Small intestine (tissue), 7 donors: Measurements from ENCODE around the gene HOTAIR. TPM values are rescaled to one million over a fixed set of nuclear protein-coding genes. Genes with fewer than 3 reads are reported as not detected.

Source experiments
- DNase-seq, 2 donors: peaks; one replicate each; pipeline versions ENCODE4 v3.0.0 to v3.0.0-alpha.2; 2013
- FAIRE-seq: peaks from 2 replicates; lab custom pipeline; 2012; peaks lifted over from hg19 to GRCh38; lab: Jason Lieb, UNC
- H3K27ac ChIP-seq, 3 donors: one replicate each; pipeline ENCODE4 v1.5.1; 2013; ENCODE audit warnings: low read length in 2 of 3, mild to moderate bottlenecking in 2 of 3, control low read depth in 1 of 3, inconsistent platforms in 1 of 3, low read depth in 1 of 3, moderate library complexity in 1 of 3
- H3K27me3 ChIP-seq, 3 donors: one replicate each; pipeline ENCODE4 v1.6.1; 2013; ENCODE audit warnings: low read length in 3 of 3, inconsistent platforms in 1 of 3; ENCODE audit not compliant: control insufficient read depth in 3 of 3, insufficient read depth in 3 of 3
- H3K36me3 ChIP-seq, 3 donors: one replicate each; pipeline ENCODE4 v1.6.1; 2013; ENCODE audit warnings: low read length in 3 of 3, inconsistent platforms in 1 of 3, low read depth in 1 of 3, mild to moderate bottlenecking in 1 of 3, moderate library complexity in 1 of 3; ENCODE audit not compliant: control insufficient read depth in 3 of 3, insufficient read depth in 2 of 3
- H3K4me1 ChIP-seq, 3 donors: one replicate each; pipeline ENCODE4 v1.6.1; 2013; ENCODE audit warnings: low read length in 2 of 3, inconsistent platforms in 1 of 3, low read depth in 1 of 3, mild to moderate bottlenecking in 1 of 3, moderate library complexity in 1 of 3; ENCODE audit not compliant: control insufficient read depth in 3 of 3, insufficient read depth in 2 of 3
- H3K4me3 ChIP-seq, 3 donors: one replicate each; pipeline ENCODE4 v1.5.1; 2013; ENCODE audit warnings: low read length in 3 of 3, control low read depth in 1 of 3, inconsistent platforms in 1 of 3, low read depth in 1 of 3, mild to moderate bottlenecking in 1 of 3, moderate library complexity in 1 of 3
- H3K9me3 ChIP-seq, 2 donors: one replicate each; pipeline ENCODE4 v1.6.1; 2013; ENCODE audit warnings: low read depth in 1 of 2, low read length in 1 of 2; ENCODE audit not compliant: control insufficient read depth in 2 of 2, insufficient read depth in 1 of 2
- WGBS, 3 donors: extraction: QIAGEN DNeasy Blood & Tissue Kit; methylation state at CpG; one replicate each; pipeline ENCODE4 v1.1.7; 2013; 5-methylcytosine and 5-hydroxymethylcytosine counted together
- polyA plus RNA-seq, 4 donors: library from polyadenylated mRNA; stranded (reverse) in 3 of 4; unstranded in 1 of 4; fragments of 200-250 nt in 3 of 4; fragments of 120-200 nt in 1 of 4; gene quantifications; one replicate each; pipeline versions ENCODE4 v1.2.1 to v1.2.3, GENCODE V29; 2013
- donor health status: healthy with polysubstance abuse.
- donor health status: control.
- donor health status: control.
- donor health status: Bipolar disorder and iron deficiency.
- donor health status: healthy.

The HOTAIR gene
- polyA plus RNA-seq, 4 donors: 0.24 TPM; not detected in 3

- FAIRE-seq (no peak), DNase-seq (no peak)
- peak overlapping the region; percentile 21 to 85 (median 82) for H3K27ac ChIP-seq
- no peaks in the 10 kb centered on the region for H3K36me3 ChIP-seq
- peaks cover 0 to 32% (median 2%) of the 10 kb centered on the region in 3 donors for H3K4me1 ChIP-seq
- H3K9me3 ChIP-seq: peaks cover 0 to 3% of the 10 kb centered on the region in 2 donors
- peaks cover 5 to 96% (median 46%) of the 10 kb centered on the region in 3 donors for H3K27me3 ChIP-seq
- 39 to 55% (median 53%) methylated on average over 40 to 43 of the region's 43 CpGs for WGBS, 3 donors
- peak overlapping the region in 1 of 3 donors; percentile 67 for H3K4me3 ChIP-seq
Measured at GRCh38 chr12:54019091-54019811, 44.5 kb upstream of the HOTAIR start.

GRCh38 chr12:54018468-54018984 is 43.8 kb upstream of the HOTAIR start:
- Histone ChIP-seq H3K9me3 (peaks cover 0 to 3% of the 10 kb centered on the region in 2 donors), H3K27me3 (peaks cover 6 to 96% (median 45%) of the 10 kb centered on the region in 3 donors), H3K4me3 (peak overlapping the region in 2 of 3 donors; percentile 50 to 67), H3K36me3 (no peaks in the 10 kb centered on the region), H3K4me1 (peaks cover 0 to 32% (median 2%) of the 10 kb centered on the region in 3 donors), H3K27ac (peak overlapping the region; percentile 5 to 89 (median 82))
- FAIRE-seq: no peak
- DNase-seq: peak in 1 of 2 donors; percentile 58
- 12 to 26% (median 23%) methylated on average over 29 of the region's 29 CpGs for WGBS, 3 donors

GRCh38 chr12:54017878-54018467 is 43.2 kb upstream of the HOTAIR start:
- H3K9me3 ChIP-seq: peaks cover 0 to 3% of the 10 kb centered on the region in 2 donors
- peaks cover 6 to 96% (median 47%) of the 10 kb centered on the region in 3 donors for H3K27me3 ChIP-seq
- peak overlapping the region in 2 of 3 donors; percentile 50 to 67 for H3K4me3 ChIP-seq
- no peak for FAIRE-seq
- WGBS, 3 donors: 1 to 3% (median 3%) methylated on average over 22 to 34 of the region's 34 CpGs
- H3K36me3 ChIP-seq: no peaks in the 10 kb centered on the region
- DNase-seq: peak; percentile 59 to 89
- peak overlapping the region; percentile 5 to 89 (median 82) for H3K27ac ChIP-seq
- peaks cover 0 to 32% (median 2%) of the 10 kb centered on the region in 3 donors for H3K4me1 ChIP-seq

GRCh38 chr12:54017027-54017788 is 42.5 kb upstream of the HOTAIR start:
- whole genome bisulfite sequencing, 3 donors: 2 to 3% (median 3%) methylated on average over 21 to 24 of the region's 24 CpGs
- peak overlapping the region in 2 of 3 donors; percentile 50 to 67 for H3K4me3 ChIP-seq
- peak overlapping the region in 1 of 3 donors; percentile 82 for H3K27ac ChIP-seq
- no peak for DNase-seq
- H3K4me1 ChIP-seq: peaks cover 0 to 32% (median 2%) of the 10 kb centered on the region in 3 donors
- no peaks in the 10 kb centered on the region for H3K36me3 ChIP-seq
- no peak for FAIRE-seq
- peaks cover 0 to 3% of the 10 kb centered on the region in 2 donors for H3K9me3 ChIP-seq
- H3K27me3 ChIP-seq: peaks cover 6 to 98% (median 48%) of the 10 kb centered on the region in 3 donors

- WGBS, 3 donors: 2 to 5% (median 4%) methylated on average over 24 to 25 of the region's 25 CpGs
- Histone ChIP-seq H3K9me3 (peaks cover 0 to 3% of the 10 kb centered on the region in 2 donors), H3K27ac (peak overlapping the region in 1 of 3 donors; percentile 82), H3K27me3 (peaks cover 6 to 95% (median 48%) of the 10 kb centered on the region in 3 donors), H3K36me3 (no peaks in the 10 kb centered on the region), H3K4me1 (peaks cover 0 to 32% (median 2%) of the 10 kb centered on the region in 3 donors), H3K4me3 (peak overlapping the region in 1 of 3 donors; percentile 67)
- DNase-seq (peak; percentile 50 to 82), FAIRE-seq (no peak)
Measured at GRCh38 chr12:54016478-54016964, 41.8 kb upstream of the HOTAIR start.

GRCh38 chr12:54016051-54016450 is 41.3 kb upstream of the HOTAIR start:
- no peaks in the 10 kb centered on the region for H3K36me3 ChIP-seq
- H3K4me3 ChIP-seq: peak overlapping the region in 1 of 3 donors; percentile 33
- 23 to 25% (median 24%) methylated on average over 3 of the region's 3 CpGs for WGBS, 3 donors
- peaks cover 6 to 95% (median 49%) of the 10 kb centered on the region in 3 donors for H3K27me3 ChIP-seq
- H3K27ac ChIP-seq: no peak overlapping the region
- peaks cover 0 to 3% of the 10 kb centered on the region in 2 donors for H3K9me3 ChIP-seq
- DNase-seq: no peak
- no peak for FAIRE-seq
- peaks cover 0 to 33% (median 2%) of the 10 kb centered on the region in 3 donors for H3K4me1 ChIP-seq

- peaks cover 0 to 35% (median 2%) of the 10 kb centered on the region in 3 donors for H3K4me1 ChIP-seq
- peaks cover 6 to 95% (median 55%) of the 10 kb centered on the region in 3 donors for H3K27me3 ChIP-seq
- H3K36me3 ChIP-seq: no peaks in the 10 kb centered on the region
- DNase-seq (no peak), FAIRE-seq (no peak)
- 10 to 16% (median 12%) methylated on average over 23 of the region's 23 CpGs for WGBS, 3 donors
- H3K27ac ChIP-seq: no peak overlapping the region
- H3K9me3 ChIP-seq: peaks cover 0 to 3% of the 10 kb centered on the region in 2 donors
- H3K4me3 ChIP-seq: no peak overlapping the region
Measured at GRCh38 chr12:54015018-54015931, 40.5 kb upstream of the HOTAIR start.
